Kidney epithelial cell (primary cell): Measurements from ENCODE around the gene GRM7. TPM values are rescaled to one million over a fixed set of nuclear protein-coding genes. Genes with fewer than 3 reads are reported as not detected.

Experiments
- DNase-seq: peaks from one replicate; pipeline ENCODE4 v3.0.0-alpha.2; 2010; ENCODE audit warnings: low read depth
- H3K27me3 ChIP-seq: 2 replicates; pipeline ENCODE4 v1.6.0; 2011; ENCODE audit warnings: low read length; ENCODE audit not compliant: control insufficient read depth, insufficient read depth
- H3K36me3 ChIP-seq: 2 replicates; pipeline ENCODE4 v1.5.1; 2011; ENCODE audit warnings: low read length; ENCODE audit not compliant: control insufficient read depth, insufficient read depth
- H3K4me3 ChIP-seq: 2 replicates; pipeline ENCODE4 v1.5.1; 2011; ENCODE audit warnings: low read depth, mild to moderate bottlenecking, control low read depth, low read length
- total RNA-seq: library from RNA; depleted of rRNA; stranded (reverse); fragments of >200 nt; gene quantifications from 2 replicates; pipeline ENCODE4 v1.2.3, GENCODE V29; 2015
- TF ChIP-seq, protein P1 (sequence below): IDR thresholded peaks from 2 replicates; pipeline ENCODE4 v1.5.1; 2011; ENCODE audit warnings: mild to moderate bottlenecking, moderate library complexity, low read length, control low read depth, inconsistent platforms; ENCODE audit not compliant: insufficient read depth, poor library complexity, severe bottlenecking

GRM7 gene
- total RNA-seq, 1 donor from 2014 or later: 0.17 TPM

DNA sequence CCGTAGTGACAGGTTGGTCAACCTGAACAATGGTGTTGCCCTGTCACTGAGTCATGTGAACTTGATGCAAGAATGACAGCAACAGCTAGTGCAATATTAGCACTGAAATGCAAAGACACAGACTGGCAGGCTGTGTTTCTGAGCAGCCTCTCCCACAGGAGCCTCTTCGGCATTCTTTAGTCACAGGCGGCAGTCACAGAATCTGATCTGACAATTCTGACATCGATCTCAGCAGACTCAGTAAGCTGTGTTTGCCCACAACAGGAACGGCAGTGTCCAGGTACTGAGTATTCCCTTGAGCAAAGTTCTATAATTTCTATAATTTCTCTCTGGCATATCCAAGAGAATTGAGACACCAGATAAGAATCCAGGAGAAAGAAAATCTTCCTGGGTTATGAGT lies 776.8 kb downstream of the GRM7 start:
- DNase-seq: no peak
- Histone ChIP-seq H3K27me3 (no peaks in the 10 kb centered on the region), H3K4me3 (no peak overlapping the region), H3K36me3 (no peaks in the 10 kb centered on the region)
- TF ChIP-seq, protein P1, sequence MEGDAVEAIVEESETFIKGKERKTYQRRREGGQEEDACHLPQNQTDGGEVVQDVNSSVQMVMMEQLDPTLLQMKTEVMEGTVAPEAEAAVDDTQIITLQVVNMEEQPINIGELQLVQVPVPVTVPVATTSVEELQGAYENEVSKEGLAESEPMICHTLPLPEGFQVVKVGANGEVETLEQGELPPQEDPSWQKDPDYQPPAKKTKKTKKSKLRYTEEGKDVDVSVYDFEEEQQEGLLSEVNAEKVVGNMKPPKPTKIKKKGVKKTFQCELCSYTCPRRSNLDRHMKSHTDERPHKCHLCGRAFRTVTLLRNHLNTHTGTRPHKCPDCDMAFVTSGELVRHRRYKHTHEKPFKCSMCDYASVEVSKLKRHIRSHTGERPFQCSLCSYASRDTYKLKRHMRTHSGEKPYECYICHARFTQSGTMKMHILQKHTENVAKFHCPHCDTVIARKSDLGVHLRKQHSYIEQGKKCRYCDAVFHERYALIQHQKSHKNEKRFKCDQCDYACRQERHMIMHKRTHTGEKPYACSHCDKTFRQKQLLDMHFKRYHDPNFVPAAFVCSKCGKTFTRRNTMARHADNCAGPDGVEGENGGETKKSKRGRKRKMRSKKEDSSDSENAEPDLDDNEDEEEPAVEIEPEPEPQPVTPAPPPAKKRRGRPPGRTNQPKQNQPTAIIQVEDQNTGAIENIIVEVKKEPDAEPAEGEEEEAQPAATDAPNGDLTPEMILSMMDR: no peak

DNA sequence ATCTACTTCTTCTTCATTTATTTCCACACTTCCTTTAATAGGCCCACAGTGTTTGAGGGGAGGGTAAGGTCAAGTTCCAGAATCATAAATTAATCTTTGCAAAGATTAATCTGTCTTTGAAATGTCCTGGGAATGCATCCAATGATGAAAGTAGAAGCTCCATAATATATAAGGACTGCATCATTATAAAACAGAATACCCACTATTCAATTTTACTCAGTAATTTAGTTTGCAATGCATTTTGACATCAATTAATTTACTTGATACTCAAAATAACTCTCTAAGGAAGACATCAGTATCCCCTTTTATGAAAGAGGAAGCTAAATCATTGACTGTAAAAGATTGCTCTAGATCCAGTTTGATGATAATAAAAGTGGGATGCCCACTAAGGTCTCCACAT lies 777.2 kb downstream of the GRM7 start:
- Histone ChIP-seq H3K36me3 (no peaks in the 10 kb centered on the region), H3K27me3 (no peaks in the 10 kb centered on the region), H3K4me3 (no peak overlapping the region)
- TF ChIP-seq, protein P1: no peak
- DNase-seq: no peak

DNA sequence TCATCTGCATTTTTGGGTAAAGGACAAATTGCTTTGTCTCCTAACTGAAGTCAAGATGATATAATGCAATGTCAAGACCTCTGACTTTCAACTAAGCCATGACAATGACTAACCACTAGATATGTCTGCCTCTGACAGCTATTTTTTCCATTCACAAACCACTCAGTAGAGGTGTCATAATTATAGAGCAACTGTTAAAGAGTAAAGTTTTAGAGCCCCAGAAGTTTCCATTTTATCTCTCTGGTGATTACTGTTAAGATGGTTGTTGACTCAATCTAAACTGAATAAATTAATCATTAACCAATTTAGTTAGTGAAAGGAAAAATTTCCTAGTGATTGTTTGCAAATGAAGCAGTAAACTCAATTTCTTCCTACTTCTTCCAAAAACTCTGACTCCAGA lies 779.9 kb downstream of the GRM7 start:
- H3K4me3 ChIP-seq: no peak overlapping the region
- TF ChIP-seq, protein P1: no peak
- no peaks in the 10 kb centered on the region for H3K27me3 ChIP-seq
- DNase-seq: no peak
- no peaks in the 10 kb centered on the region for H3K36me3 ChIP-seq

DNA sequence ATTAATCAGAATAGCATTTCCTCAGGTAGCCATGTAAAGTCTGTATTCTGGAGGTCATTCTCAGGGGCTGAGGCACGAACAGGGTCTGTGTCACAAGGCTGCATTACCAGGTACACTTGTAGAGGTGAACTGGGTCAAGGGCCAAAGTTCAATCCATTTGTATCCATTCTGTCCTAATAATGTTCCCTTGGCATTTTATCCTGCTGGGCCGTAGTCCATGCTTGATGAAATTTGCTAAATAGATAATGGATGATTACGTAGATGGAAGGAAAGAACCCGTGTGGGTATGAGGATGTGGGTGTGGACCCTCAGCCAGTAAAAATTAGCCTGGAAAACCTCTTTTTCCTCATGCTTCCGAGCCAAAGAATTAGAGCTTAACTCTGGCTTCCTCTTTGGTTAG lies 785.9 kb downstream of the GRM7 start:
- Histone ChIP-seq H3K27me3 (no peaks in the 10 kb centered on the region), H3K36me3 (no peaks in the 10 kb centered on the region), H3K4me3 (no peak overlapping the region)
- TF ChIP-seq, protein P1: no peak
- no peak for DNase-seq

DNA sequence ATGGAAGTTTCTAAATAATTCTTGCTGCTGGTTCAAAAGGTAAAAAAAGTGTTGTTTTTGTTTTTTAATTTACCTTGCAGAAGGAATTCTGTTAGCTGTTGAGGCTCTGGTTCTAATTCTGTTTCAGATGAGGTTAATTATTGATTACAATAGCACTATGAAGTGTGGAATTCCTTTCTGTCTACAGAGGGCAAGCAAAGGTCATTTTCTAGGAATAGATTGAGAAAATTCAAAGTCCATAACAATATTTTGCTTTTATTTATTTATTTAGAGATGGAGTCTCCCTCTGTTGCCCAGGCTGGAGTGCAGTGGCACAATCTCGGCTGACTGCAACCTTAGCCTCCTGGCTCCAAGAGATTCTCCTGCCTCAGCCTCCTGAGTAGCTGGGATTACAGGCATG lies 789.6 kb downstream of the GRM7 start:
- Histone ChIP-seq H3K27me3 (no peaks in the 10 kb centered on the region), H3K4me3 (no peak overlapping the region), H3K36me3 (no peaks in the 10 kb centered on the region)
- no peak for DNase-seq
- TF ChIP-seq, protein P1: no peak

DNA sequence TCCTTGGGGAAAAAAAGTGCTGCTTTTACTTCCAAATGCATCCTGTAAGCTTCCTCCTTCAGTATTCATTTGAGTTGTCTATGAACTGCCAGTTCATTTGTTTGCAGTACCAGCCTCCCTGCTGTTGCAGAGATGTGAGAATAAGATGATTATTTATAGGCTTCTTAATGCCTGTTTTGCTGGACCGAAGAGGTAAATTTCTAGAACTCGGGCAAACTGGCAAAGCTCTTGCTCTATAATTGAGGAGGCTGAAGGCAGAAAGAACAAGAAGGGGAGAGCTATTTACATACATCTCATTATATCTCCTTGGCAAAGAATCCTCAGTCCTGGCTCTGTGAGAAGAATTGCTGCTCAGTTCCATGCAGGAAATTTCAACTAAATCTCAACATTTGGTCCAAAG lies 790.4 kb downstream of the GRM7 start:
- H3K27me3 ChIP-seq: no peaks in the 10 kb centered on the region
- H3K4me3 ChIP-seq: no peak overlapping the region
- TF ChIP-seq, protein P1: no peak
- DNase-seq: no peak
- no peaks in the 10 kb centered on the region for H3K36me3 ChIP-seq
